HG03342 (cell line): ENCODE data around the gene PIK3R5.

Source experiments
- ATAC-seq: cut with Tn5 transposase; IDR thresholded peaks from one replicate; pipeline ENCODE4 v1.9.1; 2021; ENCODE audit warnings: mild to moderate bottlenecking, moderate library complexity; ENCODE audit not compliant: unreplicated experiment

Gene PIK3R5

GRCh38 chr17:8925141-8925540 lies 40.4 kb downstream of the PIK3R5 start:
- no peak for ATAC-seq

DNA sequence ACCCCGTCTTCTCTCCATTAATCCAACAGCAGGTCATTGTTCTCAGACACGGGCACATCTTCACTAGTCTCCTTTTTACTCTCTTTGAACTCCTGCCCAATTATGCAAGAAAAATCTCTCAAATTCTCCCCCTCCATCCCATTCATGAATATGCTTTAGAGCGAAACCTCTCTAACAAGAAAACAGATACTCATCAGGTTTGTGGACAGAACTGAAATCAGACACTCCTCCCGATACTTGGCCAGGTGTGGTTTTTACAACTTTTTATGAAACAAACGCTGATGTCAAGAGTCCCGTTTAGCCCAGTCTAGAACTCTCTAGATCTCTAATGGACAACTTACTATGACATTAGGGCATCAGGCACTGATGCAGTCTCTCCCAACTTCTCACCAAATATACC lies 40.9 kb downstream of the PIK3R5 start:
- peak; percentile 80 for ATAC-seq

GRCh38 chr17:8923762-8924161 lies 41.7 kb downstream of the PIK3R5 start:
- no peak for ATAC-seq

DNA sequence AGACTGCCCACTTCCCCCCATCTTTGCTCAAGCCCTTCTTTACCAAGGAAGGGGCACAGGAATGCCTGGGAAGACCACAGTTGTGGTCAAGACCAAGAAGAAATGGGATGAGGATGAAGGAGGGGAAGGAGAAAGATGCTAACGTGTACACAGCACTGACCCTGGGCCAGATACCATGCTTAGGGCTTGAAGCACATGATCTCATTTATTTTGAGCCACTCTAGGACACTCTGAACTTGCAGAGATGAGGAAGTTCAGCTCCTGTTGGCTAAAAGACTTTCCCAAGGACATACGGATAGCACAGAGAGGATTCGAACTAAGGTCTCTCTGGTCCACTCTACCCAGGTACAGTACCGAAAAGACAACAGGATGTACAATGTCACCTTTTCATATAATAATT lies 42.6 kb downstream of the PIK3R5 start:
- ATAC-seq = no peak

- no peak for ATAC-seq
Measured at GRCh38 chr17:8922451-8922850, 43.1 kb downstream of the PIK3R5 start.

DNA sequence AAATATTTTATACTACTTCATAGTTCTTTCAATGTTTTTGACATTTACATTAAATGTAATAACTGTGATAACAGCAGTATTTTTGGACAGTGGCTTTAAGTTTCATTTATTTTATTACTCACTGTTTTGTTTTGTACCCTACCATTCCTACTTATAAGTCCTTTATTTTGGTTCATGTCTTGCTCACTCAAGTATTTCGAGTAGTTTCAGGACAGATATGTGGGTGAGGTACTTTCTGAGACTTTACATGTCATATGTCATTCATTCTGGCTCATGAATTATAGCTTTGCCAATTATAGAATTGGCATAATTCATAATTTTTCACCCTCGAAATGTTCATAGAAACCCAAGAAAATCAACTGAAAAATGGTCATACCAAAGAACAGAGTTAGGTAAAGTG lies 44.4 kb downstream of the PIK3R5 start:
- ATAC-seq = no peak

DNA sequence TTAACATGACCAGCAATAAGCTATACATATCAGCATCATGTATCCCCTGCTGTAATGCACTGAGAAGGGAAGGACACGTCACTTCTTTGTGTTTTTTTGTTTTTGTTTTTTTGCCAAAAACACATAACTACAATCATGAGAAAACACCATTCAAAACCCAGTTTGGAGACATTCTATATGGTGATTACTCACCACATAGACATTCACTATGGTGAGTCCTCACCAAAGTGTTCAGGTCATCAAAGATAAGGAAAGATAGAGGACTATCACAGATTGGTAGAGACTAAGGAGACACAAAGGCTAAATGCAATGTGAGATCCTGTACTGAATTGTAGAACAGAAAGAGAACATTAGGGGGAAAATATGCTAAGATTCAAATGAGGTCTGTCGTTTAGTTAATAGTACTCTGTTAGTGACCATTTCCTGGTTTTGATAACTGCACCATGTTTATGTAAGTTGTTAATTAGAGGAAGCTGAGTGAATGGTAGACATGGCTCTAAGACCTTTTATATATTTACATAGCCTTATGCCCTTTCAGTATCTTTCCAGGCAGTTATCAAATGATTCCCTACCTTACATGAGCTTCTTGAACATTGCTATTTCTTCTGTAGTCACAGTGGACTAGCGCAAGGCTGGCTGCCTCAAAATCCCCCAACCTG lies 46.6 kb downstream of the PIK3R5 start:
- no peak for ATAC-seq

DNA sequence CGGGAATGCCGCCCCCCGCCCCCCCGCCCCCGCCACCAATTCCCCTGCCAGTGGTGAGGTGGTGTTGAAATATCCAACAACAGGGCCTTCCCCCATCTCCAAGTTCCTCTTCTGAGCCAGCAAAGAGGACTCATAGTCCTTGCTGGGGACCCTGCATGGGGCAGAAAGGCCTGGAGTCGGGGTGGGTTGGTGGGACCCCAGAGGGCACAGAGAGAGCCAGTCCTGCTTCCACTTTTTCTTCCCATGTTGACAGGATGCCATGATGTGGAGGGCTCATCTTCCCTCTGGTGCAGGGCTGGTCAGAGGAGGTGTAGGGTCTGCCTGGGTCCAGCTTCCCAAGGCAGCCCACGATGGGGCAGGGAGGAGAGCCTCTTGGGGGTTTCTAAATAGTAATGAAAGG lies 49.0 kb downstream of the PIK3R5 start:
- no peak for ATAC-seq

GRCh38 chr17:8914554-8914953 lies 51.0 kb downstream of the PIK3R5 start:
- ATAC-seq = no peak

DNA sequence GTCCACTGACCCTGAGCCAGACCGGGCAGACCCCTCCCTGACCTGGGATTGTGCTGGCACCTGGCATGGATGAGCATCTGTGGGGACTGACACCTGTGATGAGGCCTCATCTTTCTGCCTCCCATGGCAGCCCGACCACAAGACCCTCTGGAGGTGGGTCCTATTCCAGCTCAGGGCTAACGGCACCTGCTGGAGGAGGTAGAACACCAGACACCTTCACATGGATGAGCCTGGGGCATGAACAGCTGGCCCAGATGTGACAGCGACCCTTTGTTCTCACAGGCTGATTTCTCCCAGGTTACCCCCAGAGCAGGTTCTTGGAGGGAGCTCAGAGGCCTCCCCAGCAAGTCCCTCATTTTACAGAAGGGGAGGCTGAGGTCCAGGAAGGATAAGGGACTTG lies 51.6 kb downstream of the PIK3R5 start:
- no peak for ATAC-seq

- ATAC-seq = no peak
Measured at GRCh38 chr17:8913091-8913490, 52.4 kb downstream of the PIK3R5 start.

DNA sequence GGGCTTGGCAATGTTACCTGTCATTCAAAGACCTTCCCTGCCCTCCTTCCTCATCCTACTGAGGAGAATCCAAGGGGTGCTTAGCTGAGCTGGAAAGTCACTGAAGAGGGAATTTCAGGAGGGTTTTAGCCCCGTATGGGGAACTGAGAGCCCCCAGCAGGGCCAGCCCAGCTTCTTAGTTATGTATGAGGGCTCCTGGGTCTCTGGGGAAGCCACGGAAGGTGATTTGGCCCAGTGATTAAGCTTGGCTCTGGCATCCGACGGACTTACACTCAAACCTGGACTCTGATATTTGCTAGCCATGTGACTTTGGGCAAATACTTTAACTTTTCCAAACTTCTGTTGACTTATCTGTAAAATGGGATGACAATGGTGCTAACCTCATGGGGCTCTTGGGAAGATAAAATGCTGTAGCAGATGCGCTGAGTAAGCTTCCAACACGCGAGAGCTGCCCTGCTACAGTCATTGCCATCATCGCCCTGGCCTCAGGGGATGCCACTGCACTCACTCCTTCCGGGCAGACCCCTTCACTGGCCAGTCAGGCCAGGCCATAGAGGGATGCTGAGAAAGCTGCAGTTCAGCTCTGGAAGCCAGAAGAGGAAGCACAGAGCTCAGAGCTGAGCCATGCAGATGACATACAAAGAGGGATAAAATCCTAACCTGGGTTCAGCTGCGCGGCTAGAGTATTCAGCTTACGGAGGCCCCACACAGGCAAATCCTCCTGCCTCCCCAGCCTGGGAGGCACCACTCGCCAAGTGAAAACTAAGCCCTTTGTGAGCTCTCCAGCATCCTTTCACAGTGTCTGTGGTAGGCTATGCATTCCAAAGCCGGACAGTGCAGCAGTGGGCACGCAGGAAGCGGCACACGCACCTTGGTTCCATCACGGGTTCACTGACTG lies 53.2 kb downstream of the PIK3R5 start:
- no peak for ATAC-seq

DNA sequence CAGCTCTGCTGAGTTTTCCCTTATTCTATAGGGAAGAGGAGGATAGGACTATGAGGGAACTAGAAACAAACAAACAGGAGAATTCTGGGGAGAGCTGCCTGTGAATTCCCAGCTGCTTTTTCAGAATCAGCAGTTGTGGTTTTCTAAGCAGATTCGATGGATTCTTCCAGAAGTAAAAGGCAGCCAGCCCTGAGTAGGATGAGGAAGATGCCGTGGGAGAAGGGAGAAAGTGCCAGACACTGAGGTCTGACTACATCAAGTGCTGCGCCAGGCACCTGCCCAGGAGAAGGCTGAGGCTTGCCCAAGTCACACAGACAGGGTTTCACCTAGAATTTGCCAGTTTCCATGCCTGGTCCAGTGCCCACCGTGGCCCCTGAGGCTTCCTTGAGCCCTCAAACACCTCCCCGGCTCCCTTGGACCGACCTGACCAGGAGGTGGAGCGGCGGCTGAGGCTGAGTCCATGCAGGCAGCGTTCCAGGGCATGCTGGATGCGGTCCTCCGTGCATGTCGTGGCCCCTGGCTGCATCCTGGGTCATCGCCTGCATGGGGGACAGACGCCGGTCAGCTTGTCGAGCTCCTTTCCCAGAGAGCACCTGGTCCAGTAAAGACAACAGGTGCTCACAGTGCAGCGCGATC lies 54.4 kb downstream of the PIK3R5 start:
- ATAC-seq = no peak

- ATAC-seq = no peak
Measured at GRCh38 chr17:8909586-8910270, 55.8 kb downstream of the PIK3R5 start.

- no peak for ATAC-seq
Measured at GRCh38 chr17:8905331-8905730, 60.2 kb downstream of the PIK3R5 start.

GRCh38 chr17:8904686-8905085 lies 60.8 kb downstream of the PIK3R5 start:
- ATAC-seq = no peak

DNA sequence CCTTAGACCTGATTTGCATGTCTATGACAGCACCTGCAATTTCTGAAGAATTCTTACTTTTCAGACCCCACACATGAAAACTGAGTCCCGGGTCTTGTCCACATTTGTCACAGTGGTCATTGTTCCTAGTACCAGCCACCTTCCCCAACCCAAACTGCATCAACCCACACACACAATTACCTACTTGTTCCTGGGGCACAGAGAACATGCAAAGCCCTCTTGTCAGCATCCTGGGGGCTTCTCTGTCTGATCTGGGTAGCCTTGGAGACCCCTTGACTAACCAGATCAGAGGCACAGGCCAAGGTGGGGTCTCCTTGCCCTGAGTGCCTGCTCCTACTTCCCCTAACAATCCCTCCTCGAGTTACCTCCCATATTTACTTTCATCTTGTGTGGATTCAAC lies 61.3 kb downstream of the PIK3R5 start:
- no peak for ATAC-seq

GRCh38 chr17:8900626-8901585 lies 64.6 kb downstream of the PIK3R5 start:
- no peak for ATAC-seq

DNA sequence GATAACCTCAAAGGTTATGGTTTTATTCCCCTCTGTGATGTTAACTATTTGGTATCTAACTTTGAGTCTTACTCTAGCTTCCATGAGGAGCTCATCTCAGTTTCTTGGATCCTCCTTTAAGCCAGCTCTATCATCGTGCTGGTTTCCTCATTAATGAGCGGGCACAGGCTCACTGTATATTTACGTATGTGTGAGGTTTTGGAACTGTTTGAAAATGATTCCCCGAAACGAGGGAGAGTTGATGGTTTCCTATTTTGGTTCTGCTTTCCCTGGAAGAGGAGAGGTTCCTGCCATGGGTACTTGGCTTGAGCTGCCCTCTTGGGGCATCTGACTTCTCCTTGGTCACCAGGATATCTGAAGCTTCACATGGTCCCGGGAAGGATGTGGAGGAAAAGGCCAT lies 65.3 kb downstream of the PIK3R5 start:
- no peak for ATAC-seq

DNA sequence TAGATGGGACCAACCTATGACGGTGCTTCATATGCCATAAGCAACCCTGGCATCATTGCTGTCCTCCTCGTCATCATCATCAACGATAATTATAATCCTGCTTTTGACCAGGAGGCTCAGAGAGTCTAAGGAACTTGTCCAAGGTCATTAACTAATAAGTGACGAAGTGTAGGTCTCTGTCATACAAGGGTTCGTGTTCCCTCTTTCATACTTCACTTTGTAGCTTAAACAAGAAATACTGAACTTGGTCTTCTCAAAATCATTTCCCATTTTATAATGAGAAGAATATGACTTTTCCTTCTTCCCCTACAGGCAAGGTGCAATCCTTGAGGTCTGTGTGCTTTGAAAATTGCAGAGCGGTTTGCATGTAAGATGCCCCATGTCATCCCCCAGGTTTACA lies 66.9 kb downstream of the PIK3R5 start:
- ATAC-seq = no peak
